Activated CD8-positive, alpha-beta memory T cell treated with anti-CD3 and anti-CD28 coated beads, Interleukin-2, amount 50 U/mL, for 48 hours (primary cell): ENCODE results near the gene CYP4B1.
"Not testable (repeated sequence)": the region's sequence is repeated elsewhere in the genome, so short reads cannot be mapped to it uniquely, and the experiment has no call there.

Experiments
- DNase-seq: peaks from one replicate; pipeline ENCODE4 v3.0.0-alpha.2; 2020

Gene CYP4B1

GRCh38 chr1:46798810-46799209, at the start of gene CYP4B1:
Gene CYP4B1, plus strand, starts transcription at chr1:46799046. Its CDS starts 36 bp downstream, at chr1:46799082.
- no peak for DNase-seq

DNA sequence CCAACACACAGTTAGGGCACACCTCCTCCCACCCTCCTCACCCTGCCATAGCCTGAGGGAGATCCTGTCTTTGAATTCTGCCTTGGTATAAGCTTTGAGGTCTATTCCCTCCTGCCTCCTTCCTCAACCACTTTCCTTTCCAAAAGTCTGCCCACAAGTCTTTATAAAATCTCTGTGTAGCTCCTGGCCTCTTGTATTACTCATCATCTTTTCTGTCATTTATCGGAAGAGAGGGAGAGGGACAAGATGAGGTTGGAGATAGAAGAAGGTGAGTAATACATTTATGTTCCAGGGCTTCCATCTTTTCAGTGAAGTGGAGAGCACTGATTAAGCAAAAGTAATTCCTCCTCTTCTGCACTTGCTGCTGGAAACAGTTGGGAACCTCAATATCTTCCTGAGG, 49.4 kb upstream of the CYP4B1 start:
- DNase-seq: no peak

- DNase-seq: no peak
These were observed 48.9 kb upstream of the CYP4B1 start for GRCh38 chr1:46749921-46750404.

DNA sequence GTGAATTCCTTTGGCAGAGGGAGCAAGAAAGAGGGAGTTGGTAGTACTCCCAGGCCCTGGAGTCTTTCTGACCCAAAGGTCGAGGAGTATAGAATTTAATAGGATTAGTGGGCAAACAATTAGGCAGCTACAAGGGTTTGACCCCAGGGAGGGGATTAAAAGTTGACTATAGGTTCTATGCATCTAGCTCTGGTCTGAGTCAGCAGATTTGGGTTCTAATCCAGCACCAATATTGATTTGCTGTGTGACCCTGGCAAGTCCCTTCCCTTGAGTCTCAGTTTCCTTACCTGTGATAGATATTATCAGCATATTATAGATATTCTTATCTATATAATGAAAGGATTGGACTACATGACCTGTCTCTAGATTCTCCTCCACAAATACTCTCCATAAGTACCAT, 44.9 kb upstream of the CYP4B1 start:
- no peak for DNase-seq

- DNase-seq: not testable (repeated sequence)
These were observed 44.1 kb upstream of the CYP4B1 start for GRCh38 chr1:46754707-46755106.

DNA sequence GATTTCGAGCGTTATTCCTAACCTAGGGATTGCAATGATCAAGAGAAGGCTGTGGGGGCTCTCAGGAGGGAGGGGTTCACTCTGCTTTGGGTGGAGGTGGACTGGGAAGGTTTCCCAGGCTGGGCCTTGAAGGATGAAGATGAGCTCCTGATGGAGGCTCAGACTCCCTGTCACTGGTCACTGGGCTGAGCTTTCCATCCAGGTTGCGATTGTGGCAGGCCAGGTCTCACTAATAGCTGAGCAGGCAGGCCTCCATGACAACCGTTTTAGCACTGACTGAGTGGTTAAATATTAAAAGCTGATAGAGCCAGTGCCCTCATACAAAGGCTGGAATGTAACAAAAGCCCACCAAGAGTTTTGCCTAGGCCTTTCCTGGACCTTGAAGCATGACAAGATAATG, 43.7 kb upstream of the CYP4B1 start:
- no peak for DNase-seq

GRCh38 chr1:46757247-46757955, 41.4 kb upstream of the CYP4B1 start:
- no peak for DNase-seq

- DNase-seq: no peak
These were observed 40.8 kb upstream of the CYP4B1 start for GRCh38 chr1:46757956-46758528.

DNA sequence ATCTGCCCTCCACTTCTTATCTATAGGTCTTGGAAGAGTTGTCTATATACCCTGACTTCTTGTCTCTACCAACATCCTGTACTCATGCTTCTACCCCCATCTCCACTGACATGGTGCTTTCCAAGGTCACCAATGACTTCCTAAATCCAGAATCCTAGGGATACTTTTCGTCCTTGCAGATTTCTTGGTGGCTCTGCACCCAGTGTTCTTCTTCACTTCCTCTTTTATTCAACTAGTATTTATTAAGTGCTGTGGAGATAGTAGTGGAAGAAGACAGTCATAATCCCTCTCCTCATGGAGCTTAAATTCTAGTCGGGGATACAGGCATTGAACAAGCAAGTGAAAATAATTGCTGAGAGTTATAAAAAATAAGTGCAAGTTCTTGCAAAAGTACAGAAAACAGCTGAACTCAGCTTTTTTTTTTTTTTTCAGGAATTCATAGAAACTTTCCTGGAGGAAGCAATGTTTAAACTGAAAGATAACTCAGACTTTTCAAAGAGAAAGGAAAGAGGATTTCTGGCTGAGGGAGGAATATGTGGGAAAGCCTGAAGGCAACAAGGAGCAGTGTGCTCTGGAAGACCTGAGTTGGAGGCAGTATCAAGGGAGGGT, 38.2 kb upstream of the CYP4B1 start:
- no peak for DNase-seq

DNA sequence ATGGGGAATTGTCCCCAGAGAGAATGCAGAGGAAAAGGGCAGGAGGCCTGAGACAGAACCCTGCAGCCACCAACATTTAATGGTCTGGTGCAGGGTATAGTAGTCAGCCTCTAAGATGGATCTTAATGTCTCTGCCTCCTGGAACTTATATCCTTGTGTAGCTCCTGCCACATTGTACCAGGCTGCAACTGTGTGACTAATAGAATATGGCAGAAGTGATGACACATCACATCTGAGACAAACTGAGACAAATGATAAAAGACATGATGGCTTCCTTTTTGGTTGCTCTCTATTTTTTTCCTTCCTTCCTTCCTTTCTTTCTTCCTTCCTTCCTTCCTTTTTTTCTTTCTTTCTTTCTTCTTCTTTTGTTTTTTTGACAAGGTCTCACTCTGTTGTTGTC, 37.1 kb upstream of the CYP4B1 start:
- DNase-seq: no peak

GRCh38 chr1:46764402-46764801, 34.4 kb upstream of the CYP4B1 start:
- no peak for DNase-seq

DNA sequence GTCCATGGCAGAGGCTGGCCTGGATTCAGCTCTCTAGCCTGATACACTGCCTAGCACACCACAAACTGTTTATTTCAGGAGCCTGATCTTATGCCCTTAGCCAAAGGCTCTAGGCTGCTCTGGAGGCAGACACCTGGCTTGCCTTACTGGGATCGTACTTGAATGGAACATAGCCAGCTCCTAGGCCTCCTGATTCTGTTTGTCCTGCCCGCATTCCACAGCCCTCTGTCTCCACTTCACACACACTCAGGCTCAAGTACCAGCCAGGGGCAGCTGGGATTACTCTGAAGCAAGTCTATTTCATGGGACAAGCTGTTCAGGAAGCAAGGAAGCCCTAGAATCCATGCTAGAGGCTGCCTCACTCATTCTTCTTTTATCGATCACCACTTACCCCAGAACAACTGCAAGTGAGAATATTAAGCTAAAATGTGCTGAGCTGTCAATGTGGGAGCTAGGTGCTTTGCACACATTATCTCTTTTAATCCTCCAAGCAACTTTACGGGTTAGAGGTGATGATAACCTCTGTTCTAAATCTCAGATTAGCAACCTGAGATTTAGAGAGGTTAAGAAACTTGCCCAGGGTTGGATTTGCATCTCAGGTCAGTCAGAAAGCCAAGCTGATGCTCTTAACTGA, 31.1 kb upstream of the CYP4B1 start:
- no peak for DNase-seq

DNA sequence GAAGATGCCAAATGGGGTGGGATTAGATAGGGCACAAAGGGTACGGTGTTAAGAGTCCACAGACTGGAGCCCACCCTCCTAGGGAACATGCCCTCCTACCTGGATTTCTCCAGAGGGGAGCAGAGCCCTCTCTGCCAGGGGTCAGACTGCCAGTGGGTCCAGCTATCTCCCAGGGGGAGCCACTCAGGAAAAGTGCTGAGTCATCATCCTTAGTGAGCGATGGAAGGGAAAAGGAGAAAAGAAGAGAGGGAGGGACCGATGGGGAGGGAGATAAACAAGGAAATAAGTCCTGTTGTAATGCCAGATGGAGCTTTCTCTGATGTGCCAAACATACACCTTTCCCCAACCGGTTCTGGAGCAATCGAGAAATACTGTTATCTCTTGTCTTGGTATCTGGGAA, 30.4 kb upstream of the CYP4B1 start:
- no peak for DNase-seq

GRCh38 chr1:46769028-46769740, 29.7 kb upstream of the CYP4B1 start:
- DNase-seq: no peak

DNA sequence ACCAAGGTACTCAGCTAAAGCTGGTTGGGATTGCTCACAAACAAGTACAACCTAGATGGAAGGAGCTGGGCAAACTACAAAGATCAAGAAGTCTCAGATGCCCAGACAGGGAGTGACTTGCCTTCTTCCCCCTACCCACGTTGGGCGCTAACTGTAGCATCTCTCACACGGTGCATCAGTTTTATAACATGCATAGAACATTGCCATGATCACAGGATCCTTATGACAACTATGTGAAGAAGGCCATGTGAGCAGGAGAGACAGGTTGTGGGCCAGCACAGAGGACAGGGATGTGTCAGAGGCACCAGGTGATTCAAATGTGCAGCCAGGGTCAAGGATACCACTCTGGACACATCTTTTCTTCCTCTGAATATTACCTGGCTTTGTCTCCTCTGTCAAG, 28.3 kb upstream of the CYP4B1 start:
- no peak for DNase-seq

DNA sequence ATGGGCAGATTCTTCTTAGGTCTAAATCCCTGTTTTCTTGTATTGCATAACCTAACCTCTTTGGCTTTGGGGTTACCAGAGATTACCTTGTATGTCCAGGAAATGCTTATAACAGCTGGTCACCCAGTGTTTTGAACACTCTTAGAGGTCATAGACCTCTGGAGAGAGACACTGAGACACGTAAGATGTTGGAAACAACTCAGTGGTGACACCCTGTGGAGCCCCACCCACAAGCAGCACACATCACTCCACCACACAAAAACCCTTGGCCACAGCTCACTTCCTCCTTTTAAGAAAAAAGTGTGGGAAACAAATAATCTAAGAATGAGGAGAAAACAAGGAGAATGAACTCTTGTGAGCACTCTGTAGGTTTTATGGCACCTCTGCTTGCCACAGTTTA, 26.3 kb upstream of the CYP4B1 start:
- no peak for DNase-seq

DNA sequence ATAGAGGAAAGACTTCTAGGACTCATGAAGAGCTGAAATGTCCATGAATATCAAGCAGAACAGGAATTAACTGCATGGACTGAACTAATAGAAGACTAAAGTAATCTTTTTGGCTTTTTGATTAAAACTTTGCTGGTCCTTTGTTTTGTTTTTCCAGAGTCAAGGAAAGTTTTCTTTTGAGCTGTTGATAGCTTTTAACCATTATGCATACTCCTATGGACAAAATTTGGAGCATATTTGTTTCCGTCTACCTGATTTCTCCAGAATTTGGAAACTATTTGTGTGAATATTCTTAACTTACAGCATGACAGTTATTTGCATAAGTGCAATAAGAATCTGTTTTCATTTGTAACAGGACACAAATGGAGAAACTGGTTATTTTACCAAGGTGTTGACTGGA, 24.5 kb upstream of the CYP4B1 start:
- no peak for DNase-seq

GRCh38 chr1:46778456-46778855, 20.4 kb upstream of the CYP4B1 start:
- not testable (repeated sequence) for DNase-seq

GRCh38 chr1:46784666-46785065, 14.2 kb upstream of the CYP4B1 start:
- DNase-seq: no peak

- not testable (repeated sequence) for DNase-seq
These were observed 10.2 kb upstream of the CYP4B1 start for GRCh38 chr1:46788634-46789033.

DNA sequence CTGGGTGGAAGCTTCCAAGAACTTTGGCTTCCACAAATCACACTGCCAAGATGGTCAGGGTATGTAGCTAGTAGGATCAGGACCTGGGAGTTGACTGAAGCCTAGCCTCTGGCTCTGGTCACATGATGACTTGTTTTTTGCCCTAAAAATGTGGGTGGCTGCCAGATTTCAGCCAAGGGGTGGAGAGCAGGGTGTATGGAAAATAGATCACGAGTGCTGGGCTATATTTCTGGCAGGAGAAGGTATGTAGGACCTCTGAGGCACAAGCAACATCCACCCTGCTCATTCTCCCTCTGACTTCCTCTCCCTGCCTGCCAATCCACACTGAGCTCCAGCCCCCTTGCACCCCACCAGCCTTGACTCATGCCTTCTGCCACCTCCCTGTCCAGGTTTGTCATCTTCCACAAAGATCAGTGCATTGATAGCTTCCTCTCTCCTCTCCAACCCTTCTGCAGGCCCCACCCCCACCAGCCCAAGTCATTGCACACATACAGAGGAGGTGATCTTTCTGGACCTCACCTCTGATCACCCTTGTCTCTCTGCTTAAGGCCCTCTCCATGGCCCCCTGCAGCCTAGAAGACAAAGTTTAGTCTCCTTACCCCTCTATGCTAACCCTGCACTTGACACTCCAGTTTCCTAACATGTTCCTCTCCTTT, 8.3 kb upstream of the CYP4B1 start:
- no peak for DNase-seq

GRCh38 chr1:46793126-46793525, 5.7 kb upstream of the CYP4B1 start:
- no peak for DNase-seq
